Measurements from ENCODE around the gene GPN2.

DNA sequence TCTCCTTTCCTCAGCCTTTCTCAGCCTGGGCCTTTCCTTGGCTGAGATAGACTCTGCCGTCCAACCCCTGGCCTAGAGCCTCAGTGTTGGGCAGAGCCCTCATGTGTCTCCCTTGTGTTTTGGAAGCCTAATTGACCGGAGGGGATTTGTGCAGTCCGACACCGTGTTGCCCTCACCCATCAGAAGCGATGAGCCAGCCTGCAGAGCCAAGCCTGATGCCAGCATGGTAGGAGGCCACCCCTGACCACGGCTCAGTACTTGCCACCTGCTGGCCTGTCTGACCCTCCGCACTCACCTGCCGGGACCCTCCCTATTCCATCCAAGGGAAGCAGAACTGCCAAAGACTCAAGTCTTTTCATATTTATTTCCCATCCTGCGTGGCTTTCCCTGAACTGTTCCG, 36.5 kb downstream of the GPN2 start:
- TF ChIP-seq, protein P1, sequence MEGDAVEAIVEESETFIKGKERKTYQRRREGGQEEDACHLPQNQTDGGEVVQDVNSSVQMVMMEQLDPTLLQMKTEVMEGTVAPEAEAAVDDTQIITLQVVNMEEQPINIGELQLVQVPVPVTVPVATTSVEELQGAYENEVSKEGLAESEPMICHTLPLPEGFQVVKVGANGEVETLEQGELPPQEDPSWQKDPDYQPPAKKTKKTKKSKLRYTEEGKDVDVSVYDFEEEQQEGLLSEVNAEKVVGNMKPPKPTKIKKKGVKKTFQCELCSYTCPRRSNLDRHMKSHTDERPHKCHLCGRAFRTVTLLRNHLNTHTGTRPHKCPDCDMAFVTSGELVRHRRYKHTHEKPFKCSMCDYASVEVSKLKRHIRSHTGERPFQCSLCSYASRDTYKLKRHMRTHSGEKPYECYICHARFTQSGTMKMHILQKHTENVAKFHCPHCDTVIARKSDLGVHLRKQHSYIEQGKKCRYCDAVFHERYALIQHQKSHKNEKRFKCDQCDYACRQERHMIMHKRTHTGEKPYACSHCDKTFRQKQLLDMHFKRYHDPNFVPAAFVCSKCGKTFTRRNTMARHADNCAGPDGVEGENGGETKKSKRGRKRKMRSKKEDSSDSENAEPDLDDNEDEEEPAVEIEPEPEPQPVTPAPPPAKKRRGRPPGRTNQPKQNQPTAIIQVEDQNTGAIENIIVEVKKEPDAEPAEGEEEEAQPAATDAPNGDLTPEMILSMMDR (IDR thresholded peaks at IDR 0.05), result no peak
- TF ChIP-seq POLR2A (IDR thresholded peaks at IDR 0.05; ENCODE audit: low read depth), result no peak
- TF ChIP-seq EP300 (IDR thresholded peaks at IDR 0.05), result no peak
- no peak for TF ChIP-seq POLR2AphosphoS5 (IDR thresholded peaks at IDR 0.05)

Measured in esophagus muscularis mucosa (tissue), 4 donors.